Type B pancreatic cell (in vitro differentiated cells): ENCODE measurements around the gene MORN1. TPM values are rescaled to one million over a fixed set of nuclear protein-coding genes. Genes with fewer than 3 reads are reported as not detected.

Experiments
- DNase-seq: peaks from one replicate; pipeline ENCODE4 v3.0.0; 2021; ENCODE audit warnings: mixed read lengths; ENCODE audit not compliant: unreplicated experiment; ENCODE audit errors: extremely low spot score
- H3K27ac Mint-ChIP-seq: 2 replicates; pipeline ENCODE4 v1.8.0; 2021; ENCODE audit warnings: mild to moderate bottlenecking, mixed read lengths
- H3K27me3 Mint-ChIP-seq: 2 replicates; pipeline ENCODE4 v1.8.0; 2021; ENCODE audit warnings: mixed read lengths
- H3K36me3 Mint-ChIP-seq: 2 replicates; pipeline ENCODE4 v1.8.0; 2021; ENCODE audit warnings: mixed read lengths
- H3K4me1 Mint-ChIP-seq: one replicate; pipeline ENCODE4 v1.8.0; 2021; ENCODE audit warnings: mixed read lengths; ENCODE audit not compliant: unreplicated experiment
- H3K4me3 Mint-ChIP-seq: 2 replicates; pipeline ENCODE4 v1.8.0; 2021; ENCODE audit warnings: mild to moderate bottlenecking, mixed read lengths
- H3K9me3 Mint-ChIP-seq: 2 replicates; pipeline ENCODE4 v1.8.0; 2021; ENCODE audit warnings: mixed read lengths
- CTCF ChIP-seq: fragments of 200-600 bp; sonication (generic); conservative IDR thresholded peaks from 2 replicates; pipeline ENCODE4 v1.5.0; 2021; ENCODE audit warnings: antibody characterized with exemption, mild to moderate bottlenecking
- total RNA-seq: library from RNA; stranded (reverse); gene quantifications from 2 replicates; pipeline ENCODE4 v1.2.1, GENCODE V29; 2021; ENCODE audit warnings: low replicate concordance

Gene MORN1
- total RNA-seq, 1 donor from 2014 or later = 27.5 TPM

GRCh38 chr1:2311184-2312032 is 79.9 kb downstream of the MORN1 start:
- no peak for DNase-seq
- H3K9me3 Mint-ChIP-seq = no peaks in the 10 kb centered on the region
- H3K4me1 Mint-ChIP-seq = no peaks in the 10 kb centered on the region
- H3K36me3 Mint-ChIP-seq = peaks cover 11% of the 10 kb centered on the region
- H3K27me3 Mint-ChIP-seq = no peaks in the 10 kb centered on the region
- no peak overlapping the region for H3K4me3 Mint-ChIP-seq
- TF ChIP-seq CTCF = peak; percentile 71
- no peak overlapping the region for H3K27ac Mint-ChIP-seq

- Mint-ChIP-seq H3K4me1 (no peaks in the 10 kb centered on the region), H3K9me3 (no peaks in the 10 kb centered on the region), H3K4me3 (no peak overlapping the region), H3K36me3 (peaks cover 11% of the 10 kb centered on the region), H3K27me3 (no peaks in the 10 kb centered on the region), H3K27ac (no peak overlapping the region)
- no peak for DNase-seq
- no peak for TF ChIP-seq CTCF
Observed at GRCh38 chr1:2310332-2311183, 80.8 kb downstream of the MORN1 start.

GRCh38 chr1:2308844-2309243 is 82.5 kb downstream of the MORN1 start:
- TF ChIP-seq CTCF = no peak
- H3K36me3 Mint-ChIP-seq = peaks cover 11% of the 10 kb centered on the region
- H3K4me3 Mint-ChIP-seq = no peak overlapping the region
- no peak overlapping the region for H3K27ac Mint-ChIP-seq
- DNase-seq = no peak
- H3K9me3 Mint-ChIP-seq = no peaks in the 10 kb centered on the region
- no peaks in the 10 kb centered on the region for H3K4me1 Mint-ChIP-seq
- no peaks in the 10 kb centered on the region for H3K27me3 Mint-ChIP-seq

GRCh38 chr1:2307972-2308371 is 83.4 kb downstream of the MORN1 start:
- Mint-ChIP-seq H3K27me3 (no peaks in the 10 kb centered on the region), H3K27ac (no peak overlapping the region), H3K4me1 (no peaks in the 10 kb centered on the region), H3K9me3 (no peaks in the 10 kb centered on the region), H3K4me3 (no peak overlapping the region), H3K36me3 (peaks cover 11% of the 10 kb centered on the region)
- TF ChIP-seq CTCF = no peak
- no peak for DNase-seq

GRCh38 chr1:2307064-2307605 is 84.2 kb downstream of the MORN1 start:
- peaks cover 11% of the 10 kb centered on the region for H3K36me3 Mint-ChIP-seq
- H3K4me3 Mint-ChIP-seq = no peak overlapping the region
- H3K27me3 Mint-ChIP-seq = no peaks in the 10 kb centered on the region
- DNase-seq = no peak
- H3K9me3 Mint-ChIP-seq = no peaks in the 10 kb centered on the region
- H3K4me1 Mint-ChIP-seq = no peaks in the 10 kb centered on the region
- H3K27ac Mint-ChIP-seq = no peak overlapping the region
- TF ChIP-seq CTCF = no peak
